Left colon (tissue), 2 donors: ENCODE data around the gene ATP2B3. TPM values are rescaled to one million over a fixed set of nuclear protein-coding genes. Genes with fewer than 3 reads are reported as not detected.
A peak's percentile ranks its signal among the peaks of the same experiment; 100 is the strongest.

ENCODE experiments used
- ATAC-seq: fragments of 200-7000 bp; cut with Tn5 transposase; one replicate; pipeline ENCODE4 v1.9.1; 2020; ENCODE audit warnings: mild to moderate bottlenecking, moderate library complexity
- DNase-seq, 2 donors: peaks; one replicate each; pipeline ENCODE4 v3.0.0-alpha.2; 2020
- intact Hi-C, 2 donors: fragments of 100-400 bp; cut with DNase I in 1 of 2; cut with micrococcal nuclease in 1 of 2; formaldehyde crosslinking; loops; one replicate each; pipeline versions ENCODE4 v1.11.2 to v1.14.0; 2022; cut with DNase I, micrococcal nuclease
- total RNA-seq, 2 donors: library from RNA; stranded (reverse); fragmentation: NEBNext Ultra II Directional; extraction: Animal tissue kit (Norgen Biotek cat#: 25700); gene quantifications; one replicate each; pipeline ENCODE4 v1.2.1, GENCODE V29; 2021
- donor health status: DM: no; HTN: no; CAD: no.
- donor health status: DM: yes; HTN: yes; CAD: no.

ATP2B3 gene
- total RNA-seq, 2 donors from 2014 or later, result 0.08 to 0.21 TPM

DNA sequence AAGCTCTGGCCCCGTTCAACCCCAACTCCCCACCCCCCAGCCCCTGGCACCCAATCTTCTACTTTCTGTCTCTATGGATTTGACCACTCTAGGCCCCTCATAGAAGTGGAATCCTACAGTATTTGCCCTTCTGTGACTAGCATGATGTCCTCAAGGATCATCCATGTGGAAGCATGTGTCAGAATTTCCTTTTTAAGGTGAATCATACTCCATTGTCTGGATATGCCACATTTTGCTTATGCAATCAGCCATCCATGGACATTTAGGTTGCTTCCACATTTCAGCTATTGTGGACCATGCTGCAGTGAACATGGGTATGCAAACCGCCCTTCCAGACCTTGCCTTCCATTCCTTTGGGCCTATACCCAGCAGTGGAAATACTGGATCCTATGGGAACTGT lies 66.0 kb downstream of the ATP2B3 start:
- no peak for ATAC-seq
- intact Hi-C loops, result no loop called here
- DNase-seq, result no peak

DNA sequence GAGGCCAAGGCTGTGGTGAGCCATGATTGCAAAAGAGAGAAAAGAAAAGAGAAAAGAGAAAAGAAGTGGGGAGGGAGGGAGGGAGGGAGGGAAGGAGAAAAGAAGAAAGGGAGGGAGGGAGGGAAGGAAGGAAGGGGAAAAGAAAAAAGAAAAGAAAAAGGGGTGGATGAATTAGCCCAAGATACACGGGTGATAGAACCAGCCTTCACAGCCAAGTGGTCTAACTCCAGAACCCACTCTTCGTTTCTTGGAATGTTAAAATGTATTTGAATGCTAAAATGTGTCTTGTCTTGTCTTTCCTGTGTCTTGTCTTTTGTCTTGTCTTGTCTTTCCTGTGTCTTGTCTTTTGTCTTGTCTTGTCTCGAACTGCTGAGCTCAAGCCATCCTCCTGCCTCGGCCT lies 68.4 kb downstream of the ATP2B3 start:
- ATAC-seq, result no peak
- intact Hi-C loops, result no loop called here
- DNase-seq, result no peak

DNA sequence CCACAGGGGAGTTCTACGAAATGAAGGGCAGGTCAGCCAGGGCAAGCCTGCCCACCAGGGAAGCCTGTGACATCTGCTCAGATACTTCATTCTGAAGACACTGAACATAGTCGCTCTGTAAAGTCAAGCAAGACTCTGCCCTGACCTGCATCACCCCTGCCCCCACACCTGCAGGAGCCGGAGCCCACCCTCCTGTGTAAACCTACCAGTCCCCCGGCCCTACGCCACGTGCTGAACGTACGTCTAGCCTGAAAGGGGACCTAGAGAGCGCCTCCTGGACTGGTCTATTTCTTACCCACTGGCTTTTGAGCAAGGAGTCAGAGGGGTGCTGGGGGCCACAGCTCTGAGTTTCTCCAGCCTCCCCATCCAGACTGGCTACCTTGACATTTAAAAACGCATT lies 69.9 kb downstream of the ATP2B3 start:
- DNase-seq (no peak), ATAC-seq (no peak)
- intact Hi-C loops, result no loop called here

DNA sequence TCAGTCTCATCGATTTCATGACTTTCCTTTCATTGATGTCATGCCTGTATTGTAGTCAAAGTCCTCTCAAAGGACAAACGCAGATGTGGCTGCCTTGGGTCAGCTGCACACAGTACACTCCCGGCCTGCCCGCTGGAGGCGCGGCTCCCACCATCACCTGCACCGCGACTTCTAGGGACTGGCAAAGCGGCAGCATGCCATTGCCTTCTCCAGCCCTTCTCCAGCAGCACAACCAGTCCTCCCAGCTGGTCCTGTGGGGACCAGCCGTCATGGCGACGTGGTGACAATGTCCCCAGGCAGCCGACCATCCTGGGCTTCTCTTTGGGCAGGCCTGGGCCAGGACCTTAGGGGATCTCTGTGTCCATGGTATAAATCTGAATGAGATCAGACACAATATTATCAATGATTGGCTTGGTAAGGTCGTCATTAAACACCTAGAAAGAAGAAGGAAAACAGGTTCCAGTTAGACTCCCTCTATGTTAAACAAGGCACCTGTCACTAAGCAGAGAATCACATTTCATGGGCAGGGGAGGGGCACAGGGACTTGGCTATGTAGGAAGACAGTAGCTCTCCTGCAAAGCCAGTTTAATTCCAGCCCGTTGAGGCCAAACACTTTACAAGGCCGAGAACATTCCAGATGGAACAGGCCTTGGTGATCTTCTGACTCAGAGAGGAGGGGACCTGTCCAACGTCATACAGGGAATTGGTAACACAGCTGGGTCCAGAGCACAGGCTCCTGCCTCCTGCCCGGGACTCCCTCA lies 70.8 kb downstream of the ATP2B3 start:
- no peak for ATAC-seq
- intact Hi-C loops, result no loop called here
- DNase-seq, result no peak

DNA sequence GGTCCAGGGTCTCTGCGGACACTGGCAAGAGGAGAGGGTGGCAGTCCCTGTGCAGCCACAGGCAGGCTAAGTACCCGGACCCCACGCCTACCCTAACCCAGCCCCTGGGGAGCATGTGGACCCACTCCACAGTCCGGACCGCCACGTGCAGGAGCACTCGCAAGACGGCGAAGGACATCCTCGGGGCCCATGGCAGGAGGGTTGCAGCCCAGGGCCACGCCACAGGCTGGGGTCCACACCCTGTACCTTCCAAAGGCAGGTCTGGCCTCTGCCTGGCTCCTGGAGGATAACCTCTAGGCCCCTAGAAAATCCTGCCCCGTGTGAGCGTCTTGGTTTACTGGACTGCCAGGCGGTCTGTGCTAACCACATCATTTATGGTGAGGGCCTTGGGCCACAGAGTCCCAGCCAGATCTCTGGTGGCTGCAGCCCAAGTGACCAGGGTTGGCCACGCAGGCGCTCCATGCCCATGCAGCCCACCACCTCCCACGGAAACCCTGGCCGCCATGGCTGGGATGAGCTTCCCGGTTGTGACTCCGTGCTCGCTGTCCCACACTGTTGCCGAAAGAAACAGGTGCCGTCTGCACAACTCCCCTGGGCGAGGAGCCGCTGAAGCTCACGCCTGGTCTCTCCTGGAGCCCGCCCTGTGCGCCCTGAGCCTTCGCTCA lies 71.5 kb downstream of the ATP2B3 start:
- intact Hi-C loops, result no loop called here
- no peak for ATAC-seq
- DNase-seq, result no peak

DNA sequence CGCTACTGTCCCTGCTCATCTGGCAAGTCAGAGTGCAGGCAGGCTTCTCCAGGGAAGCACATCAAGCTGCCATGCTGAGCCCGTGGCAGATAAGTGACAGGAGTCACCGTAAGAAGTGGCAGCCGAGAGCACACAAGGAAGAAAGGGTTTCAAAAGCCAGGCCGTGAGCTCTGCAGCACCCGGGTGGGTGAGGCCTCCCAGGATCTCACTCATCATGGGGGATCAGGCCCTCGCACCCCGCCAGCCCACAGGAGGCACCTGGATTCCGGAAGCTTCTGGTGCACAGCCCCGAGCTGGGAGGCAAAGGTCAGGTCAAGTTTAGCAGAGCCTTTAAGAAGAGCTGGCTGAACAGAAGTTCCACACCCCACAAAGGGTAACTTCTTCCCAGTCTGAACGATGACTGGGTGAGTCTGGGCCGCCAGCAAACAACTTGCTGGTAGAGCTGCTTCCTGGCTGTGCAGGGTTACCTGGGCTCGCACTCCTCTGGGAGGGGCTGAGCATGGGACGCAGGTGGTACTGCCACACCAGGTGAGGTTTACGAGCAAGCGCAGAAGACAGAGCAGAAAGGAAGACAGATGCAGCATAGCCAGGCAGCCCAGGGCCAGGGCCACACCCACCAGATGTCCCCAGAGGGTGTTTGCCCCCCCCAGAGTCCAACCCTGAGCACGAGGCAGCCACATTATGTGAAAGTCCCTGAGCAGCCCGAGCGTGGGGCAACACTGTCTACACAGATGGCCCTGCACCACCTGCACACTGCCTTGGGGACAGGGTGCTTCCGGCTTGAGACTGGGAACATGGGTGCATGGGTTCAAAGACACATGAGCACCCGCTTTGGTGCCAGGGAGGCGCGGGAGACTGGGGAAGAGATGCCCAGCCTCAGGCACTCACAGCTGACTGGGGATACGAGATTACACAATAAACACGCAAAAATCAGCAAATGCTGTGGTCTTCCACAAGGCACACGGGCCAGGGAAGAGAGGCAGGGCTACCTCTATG lies 73.8 kb downstream of the ATP2B3 start:
- ATAC-seq (peak; percentile 86), DNase-seq (peak; percentile 50 to 60)
- intact Hi-C loops, result no loop called here

DNA sequence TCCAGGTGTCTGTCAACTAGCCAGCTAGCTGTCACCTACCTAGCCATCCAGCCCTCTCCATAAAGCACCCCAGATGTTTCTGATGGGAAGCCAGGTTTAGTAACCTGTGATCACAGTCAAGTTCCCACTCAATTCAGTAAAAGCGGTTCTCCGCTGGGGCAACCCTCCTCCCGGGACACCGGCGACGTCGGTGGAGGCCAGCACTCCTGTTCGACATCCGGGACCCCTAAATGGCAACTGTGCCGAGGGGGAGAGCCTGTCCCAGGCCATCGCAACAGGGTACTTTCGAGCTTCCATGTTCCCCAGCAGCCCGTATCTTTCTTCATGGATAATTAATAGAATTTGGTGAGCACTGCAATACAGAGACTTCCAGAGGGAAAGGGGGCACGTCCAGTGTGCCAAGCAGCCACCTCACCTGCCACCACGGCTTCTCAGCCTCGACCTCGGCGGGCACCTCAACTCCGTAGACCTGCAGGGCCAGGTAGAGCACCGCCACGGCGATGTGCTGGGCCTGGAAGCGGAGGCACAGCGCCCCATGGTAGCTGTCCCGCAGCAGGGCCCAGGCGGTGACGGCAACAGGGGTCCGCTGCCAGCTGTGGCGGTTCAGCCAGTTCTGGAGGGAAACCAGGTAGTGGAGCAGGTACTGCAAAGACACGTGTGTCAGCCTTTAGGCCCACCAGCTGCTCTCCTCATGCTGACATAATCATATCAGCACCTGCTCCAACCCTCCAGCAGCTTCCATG lies 74.8 kb downstream of the ATP2B3 start:
- intact Hi-C loops, result no loop called here
- ATAC-seq, result no peak
- DNase-seq, result no peak

DNA sequence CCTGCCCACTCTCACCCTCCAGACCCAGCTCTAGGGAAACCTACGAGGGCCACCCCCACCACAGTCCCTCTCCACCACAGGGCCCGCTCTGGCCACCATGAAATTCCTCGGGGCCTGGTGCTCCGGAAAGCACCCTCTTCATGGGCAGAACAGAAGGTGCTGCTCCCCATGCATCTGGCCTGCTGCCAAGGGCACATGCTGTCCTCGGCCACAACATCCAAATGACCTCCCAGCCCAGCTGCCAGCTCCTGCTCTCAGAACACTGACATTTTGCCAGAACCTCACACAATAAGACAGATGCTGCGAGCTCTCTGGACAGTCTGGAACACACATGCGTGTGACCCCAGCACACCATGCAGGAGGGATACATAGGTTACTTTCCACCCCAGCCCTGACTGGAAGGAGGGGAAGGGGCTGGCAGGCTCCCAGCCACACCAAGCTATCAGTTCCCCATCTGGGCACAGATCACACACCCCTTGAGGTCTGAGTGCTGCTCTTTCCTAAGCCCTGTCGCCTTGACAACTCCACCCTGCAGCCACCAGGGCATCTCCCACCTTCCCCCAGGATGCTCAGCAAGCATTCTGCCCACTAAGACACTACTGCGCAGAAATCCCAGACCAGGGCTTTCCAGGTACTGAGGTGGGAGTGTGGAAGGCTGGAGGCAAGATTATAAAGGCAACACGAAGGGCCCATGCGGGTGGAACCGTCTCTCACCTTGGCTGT lies 75.7 kb downstream of the ATP2B3 start:
- DNase-seq, result no peak
- intact Hi-C loops, result no loop called here
- no peak for ATAC-seq

DNA sequence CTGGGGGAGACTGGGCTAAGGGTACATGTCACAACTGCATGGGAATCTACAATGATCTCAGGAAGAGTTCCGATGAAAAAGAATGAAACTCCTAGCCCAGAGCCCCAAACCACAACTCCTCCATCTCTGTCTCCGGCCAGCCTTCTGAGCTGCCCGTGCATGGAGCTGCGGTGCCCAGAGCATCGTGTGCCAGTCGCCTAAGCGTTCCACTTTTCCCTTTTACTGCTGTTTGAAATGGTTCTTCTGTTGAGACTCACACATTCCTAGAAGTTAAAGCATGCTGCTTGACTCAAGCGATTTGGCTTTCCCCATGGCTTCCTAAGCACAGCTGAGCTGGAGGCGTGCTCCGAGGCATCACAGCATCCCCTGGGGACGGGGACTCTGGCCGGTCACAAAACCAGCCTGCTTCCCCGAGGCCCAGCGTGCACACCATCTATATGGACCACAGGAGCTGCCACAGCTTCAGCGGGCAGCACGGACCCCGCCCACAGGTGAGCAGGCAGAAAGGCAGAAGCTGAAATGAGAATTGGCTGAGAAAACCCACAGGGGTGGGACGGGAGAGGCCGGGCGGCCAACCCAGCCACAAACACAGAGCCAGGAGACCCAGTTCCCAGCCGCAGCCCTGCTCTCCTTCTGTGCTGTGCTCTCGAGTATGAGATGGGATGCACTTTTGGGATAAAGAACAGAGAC lies 76.5 kb downstream of the ATP2B3 start:
- DNase-seq, result no peak
- intact Hi-C loops, result no loop called here
- ATAC-seq, result no peak

DNA sequence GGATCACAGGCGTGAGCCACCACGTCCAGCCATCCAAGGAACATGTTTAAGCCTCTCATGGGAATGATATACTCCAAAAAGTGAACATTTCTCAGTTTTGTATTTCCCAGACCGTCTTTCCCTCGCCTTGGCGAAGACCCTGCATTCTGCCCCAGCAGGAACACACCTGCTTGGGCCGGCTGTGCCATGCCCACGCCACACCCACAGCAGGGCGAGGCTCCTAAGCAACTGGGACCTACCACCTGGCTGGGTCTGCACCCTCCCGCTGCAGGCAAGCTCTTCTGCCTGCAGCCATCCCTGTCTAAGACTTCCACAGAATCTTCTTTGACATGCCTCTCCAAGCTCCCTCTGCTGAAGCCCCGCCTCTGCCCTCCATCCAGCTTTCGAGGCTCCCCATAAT lies 77.9 kb downstream of the ATP2B3 start:
- no peak for ATAC-seq
- intact Hi-C loops, result no loop called here
- peak in 1 of 2 donors; percentile 26 for DNase-seq

DNA sequence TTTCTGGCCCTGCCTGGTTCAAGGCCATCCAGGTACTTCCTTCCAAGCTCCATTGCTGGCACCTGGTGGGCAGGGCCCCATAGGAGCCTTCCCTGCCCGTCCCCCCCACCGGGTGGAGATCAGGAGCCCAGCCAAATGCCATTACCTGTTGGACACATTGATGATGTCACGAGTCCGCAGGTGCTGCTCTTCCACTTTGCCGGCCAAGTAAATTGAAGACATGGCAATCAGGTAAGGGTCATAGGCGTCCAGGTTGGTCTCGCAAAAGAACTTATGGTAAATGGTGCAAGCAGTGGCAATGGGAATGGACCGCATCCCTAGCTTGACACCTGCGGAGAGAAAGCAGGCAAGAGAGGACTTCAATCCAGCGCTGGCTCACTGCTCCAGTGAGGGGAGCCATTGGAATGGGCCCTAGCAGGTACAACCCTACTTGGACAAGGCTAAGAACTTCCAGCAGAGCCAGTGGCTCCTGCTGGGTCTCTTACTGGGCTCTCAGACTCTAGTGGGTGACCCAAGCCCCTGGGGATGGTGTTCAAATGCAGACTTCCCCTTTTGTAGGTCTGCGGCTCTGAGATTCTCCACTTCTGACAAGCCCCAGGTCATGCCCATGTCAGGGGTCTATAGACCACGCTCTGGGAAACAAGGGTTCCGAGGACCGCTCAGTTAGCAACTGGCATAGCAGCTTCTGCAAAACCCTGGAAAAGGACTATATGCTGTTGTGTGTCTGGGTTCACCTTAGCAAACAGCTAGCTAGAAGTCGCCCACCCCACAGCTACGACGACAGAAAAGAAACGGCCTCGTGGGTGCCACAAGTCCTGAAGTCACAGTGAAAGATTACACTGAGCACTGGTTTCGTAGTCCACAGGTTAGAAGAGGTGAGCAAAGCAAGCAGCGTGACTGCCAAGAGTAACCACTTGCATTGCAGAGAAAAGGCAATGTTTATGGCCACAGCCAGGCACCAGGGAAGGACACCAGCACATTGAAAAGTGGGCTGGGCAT lies 78.7 kb downstream of the ATP2B3 start:
- intact Hi-C loops, result no loop called here
- no peak for ATAC-seq
- no peak for DNase-seq

DNA sequence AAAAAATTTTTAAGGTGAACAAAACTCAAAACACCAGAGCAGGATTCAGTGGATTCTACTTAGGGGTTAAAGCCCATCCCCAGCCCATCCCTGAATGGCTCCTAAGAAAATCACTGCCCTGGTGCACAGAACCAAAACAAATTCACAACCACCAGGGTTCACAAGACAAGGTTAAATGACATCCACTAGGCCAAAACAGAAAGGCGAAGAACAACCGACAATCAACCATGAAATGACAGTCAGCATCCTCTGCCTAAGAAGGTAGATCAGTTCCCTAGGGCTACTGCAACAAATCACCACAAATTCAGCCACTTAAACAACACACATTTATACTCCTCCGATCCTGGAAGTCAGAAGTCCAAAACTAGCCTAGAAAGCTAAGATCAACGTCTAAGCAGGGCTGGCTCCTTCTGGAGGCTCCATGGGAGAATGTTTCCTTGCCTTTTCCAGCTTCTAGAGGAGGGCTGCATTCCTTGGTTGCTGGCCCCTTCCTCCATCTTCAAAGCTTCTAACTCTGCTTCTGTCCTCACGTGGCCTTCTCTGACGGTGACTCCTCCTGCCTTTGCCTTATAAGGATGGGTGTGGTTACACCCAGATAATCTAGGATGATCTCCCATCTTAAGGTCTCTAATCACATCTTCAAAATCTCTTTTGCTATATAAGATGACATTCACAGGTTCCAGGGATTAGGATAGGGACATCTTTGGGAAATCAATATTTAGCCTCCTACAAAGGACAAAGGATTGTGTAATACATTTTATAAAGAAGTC lies 79.7 kb downstream of the ATP2B3 start:
- no peak for DNase-seq
- intact Hi-C loops, result no loop called here
- ATAC-seq, result no peak

DNA sequence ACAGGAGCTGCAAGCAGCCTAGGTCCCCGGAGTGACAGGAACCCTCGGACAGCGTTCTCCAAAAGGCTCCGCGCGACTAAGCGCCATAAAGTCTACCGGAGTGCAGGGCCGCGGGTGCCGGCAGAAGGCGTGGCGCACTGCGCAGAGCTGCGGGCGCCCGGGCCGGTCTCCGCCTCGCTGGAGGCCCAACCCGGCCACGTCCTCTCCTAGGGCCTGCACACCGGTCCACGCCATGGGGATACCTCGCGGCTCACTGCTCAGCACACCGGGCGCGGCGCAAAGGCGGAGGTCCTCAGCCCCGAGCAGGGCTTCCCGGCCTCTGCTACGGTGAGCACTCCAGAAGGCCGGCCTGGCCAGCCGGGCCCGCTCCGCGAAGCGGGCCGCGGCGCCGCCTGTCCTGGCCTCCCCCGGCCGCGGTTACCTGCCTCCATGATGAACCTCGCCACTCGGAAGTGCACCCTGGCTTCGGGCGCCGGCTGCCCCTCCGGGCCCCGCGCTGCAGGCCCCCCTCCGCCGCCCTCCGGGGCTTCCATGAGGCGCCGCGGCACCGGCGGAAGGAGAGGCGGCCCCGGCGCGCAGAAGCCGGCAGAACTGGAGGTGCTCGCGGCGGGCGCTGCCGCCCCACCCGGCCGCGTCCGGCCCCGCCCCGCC lies 81.2 kb downstream of the ATP2B3 start, which contains the start of gene CCNQ:
TSS of gene CCNQ (minus strand) at position 599 of the 651 bp plus-strand sequence. CDS start at position 533, 66 bp downstream.
- ATAC-seq (peak; percentile 64), DNase-seq (peak in 1 of 2 donors; percentile 52)
- intact Hi-C loops, result no loop called here

DNA sequence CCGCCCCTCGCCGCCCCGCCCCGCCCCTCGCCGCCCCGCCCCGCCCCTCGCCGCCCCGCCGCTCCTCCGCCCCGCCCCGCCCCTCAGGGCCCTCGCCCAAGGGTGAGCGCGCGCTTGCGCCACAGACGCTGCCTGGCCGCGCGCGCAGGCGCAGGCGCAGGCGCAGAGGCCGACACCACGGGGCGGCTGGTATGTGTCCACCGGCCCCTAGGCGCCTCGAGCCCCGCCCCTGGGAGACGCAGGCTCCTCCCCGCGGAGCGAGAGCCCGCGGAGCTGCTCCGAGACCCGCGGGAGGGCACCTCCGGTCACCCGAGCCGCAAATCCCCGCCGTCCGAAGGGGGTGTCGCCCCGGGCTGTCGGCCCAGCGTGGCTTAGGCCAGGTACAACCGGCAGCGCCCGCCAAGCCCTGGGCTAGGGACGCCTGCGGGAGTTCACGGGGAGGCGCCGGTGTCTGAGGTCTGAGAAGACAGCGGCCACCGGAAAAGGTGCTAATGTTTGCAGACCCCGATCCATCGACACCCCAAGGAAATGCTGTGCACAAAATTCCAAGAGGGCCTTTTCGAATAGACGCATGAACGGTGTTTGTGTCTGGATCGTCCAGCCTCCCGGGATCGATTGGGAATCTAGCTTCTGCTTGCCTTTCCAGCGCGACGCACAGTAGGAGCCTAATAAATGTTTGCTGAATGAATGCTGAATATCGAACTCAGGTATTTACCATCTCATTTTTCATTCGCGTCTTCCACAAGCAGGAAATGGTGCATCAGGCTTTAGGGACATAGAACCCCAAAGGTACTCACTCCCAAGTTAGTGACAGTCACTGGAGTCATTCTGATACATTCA lies 82.0 kb downstream of the ATP2B3 start:
- ATAC-seq (peak; percentile 92), DNase-seq (peak; percentile 86 to 89)
- intact Hi-C loops, result no loop called here
